Activated naive CD4-positive, alpha-beta T cell (primary cell): Measurements from ENCODE around the gene DAB2IP.

Source experiments
- DNase-seq, 4 experiments: peaks; one replicate each; lab custom pipeline; 2025; lab: John Stamatoyannopoulos, UW

DAB2IP gene

DNA sequence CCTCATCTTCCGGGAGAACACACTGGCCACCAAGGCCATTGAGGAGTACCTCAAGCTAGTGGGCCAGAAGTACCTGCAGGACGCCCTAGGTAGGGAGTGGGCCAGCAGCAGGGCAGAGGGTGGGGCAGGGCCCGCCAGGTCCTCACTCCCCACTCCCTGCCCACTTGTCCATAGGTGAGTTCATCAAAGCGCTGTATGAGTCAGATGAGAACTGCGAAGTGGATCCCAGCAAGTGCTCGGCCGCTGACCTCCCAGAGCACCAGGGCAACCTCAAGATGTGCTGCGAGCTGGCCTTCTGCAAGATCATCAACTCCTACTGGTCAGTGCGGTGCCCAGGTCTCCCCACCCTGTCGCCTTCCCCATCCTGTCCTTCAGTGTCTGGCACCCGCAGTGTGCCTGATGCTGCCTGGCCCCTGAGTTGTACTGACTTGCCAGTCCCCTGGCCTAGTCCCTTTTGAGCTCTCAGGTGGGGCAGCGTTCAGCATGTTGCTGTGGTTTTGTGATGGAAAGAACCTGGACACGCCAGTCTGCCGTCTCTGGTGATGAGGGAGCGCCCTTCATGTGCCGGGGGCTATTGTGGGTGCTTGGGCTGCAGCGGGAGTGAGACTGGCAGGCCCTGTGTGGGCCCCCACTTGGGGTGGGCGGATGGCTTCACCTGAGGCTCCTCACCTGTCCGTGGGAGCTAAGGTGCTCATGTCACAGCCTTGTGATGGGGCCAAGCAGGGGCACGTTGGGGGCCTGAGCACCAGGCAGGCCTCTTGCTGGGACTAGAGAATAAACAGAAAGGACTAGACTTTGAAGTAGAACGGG lies 112.3 kb downstream of the DAB2IP start:
- no peak for DNase-seq

DNA sequence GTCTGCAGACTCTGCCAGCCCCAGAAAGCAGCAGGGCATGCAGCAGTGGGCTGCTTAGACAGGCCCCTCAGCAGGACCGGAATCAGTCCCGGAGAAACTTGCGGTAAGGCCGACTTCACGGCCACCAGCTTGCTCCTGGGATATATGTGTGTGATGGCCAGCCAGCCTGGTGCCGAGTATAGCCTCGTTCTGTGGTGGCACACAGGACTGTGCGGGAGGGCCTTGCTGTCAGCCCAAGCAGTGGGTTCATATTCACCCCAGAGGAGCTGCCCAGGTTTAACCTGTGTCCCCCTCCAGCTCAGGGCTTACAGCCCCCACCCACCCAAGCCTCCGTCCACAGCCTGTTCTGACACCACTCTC lies 112.9 kb downstream of the DAB2IP start:
- no peak for DNase-seq

DNA sequence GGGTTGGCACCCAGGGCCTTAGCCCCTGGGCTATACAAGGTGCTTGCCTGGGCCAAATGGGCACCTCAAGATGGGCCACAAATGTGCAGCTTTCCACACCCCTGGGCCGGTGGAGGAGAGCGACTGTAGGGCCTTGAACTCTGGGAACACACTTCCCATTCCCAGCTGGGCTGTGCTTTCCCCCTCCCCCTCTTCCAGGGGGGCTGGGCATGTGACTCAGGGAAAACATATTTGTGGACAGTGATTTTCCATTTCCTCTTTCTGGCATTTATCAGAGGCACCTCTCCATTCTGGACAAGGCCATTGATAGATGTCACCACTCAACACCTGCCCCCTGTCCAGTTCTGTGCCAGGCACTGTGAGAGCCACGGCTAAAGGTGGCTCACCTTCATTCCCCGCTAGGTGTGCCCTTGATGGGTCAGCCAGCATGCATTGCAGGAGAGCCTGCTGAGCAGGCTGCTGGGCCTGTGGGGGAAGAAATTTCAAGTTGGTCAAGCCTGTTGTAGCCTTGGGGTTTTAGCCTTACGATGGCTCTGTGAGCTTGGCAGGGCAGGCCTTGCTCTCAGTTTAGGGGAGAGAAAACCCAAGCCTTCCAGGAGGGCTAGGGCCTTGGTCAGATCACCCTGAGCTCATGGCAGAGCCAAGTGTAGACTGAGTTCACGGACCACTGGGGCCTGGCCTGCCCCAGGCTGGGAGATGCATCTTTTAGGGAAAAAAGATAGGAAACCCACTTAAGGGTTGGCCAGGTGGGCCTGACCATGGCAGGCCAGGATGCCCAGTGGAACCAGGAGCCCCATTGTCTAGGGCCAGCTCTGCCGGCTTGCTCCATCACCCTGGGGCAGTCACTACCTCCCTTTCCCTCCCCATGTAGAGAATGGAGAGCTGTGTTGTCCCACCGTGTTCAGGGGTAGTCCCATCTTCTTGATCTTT lies 113.9 kb downstream of the DAB2IP start:
- DNase-seq = no peak

DNA sequence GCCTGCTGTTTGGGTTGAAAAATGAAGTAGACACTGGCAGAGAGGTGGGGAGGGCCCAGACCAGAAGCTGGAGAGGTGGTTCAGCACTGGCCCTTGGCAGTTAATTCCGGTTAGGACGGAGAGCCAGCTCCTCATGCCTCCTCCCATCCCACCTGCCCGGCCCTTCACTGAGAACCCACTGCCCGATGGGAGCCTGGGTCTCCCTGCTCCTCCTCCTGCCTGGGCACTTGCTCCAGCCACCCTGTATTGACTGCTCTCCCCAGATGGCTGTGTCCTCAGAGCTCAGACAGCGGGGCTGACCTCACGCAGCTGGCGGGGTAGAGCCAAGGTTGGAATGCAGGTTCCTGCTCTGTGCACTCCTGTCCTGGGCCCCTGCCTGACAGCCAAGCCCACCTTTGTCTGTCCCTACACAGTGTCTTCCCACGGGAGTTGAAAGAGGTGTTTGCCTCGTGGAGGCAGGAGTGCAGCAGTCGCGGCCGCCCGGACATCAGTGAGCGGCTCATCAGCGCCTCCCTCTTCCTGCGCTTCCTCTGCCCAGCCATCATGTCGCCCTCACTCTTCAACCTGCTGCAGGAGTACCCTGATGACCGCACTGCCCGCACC lies 114.7 kb downstream of the DAB2IP start:
- DNase-seq = no peak

GRCh38 chr9:121767171-121767769 lies 115.8 kb downstream of the DAB2IP start:
- no peak for DNase-seq

- DNase-seq = no peak
These were observed 117.1 kb downstream of the DAB2IP start for GRCh38 chr9:121768416-121769015.

- no peak for DNase-seq
These were observed 118.5 kb downstream of the DAB2IP start for GRCh38 chr9:121769939-121770338.

DNA sequence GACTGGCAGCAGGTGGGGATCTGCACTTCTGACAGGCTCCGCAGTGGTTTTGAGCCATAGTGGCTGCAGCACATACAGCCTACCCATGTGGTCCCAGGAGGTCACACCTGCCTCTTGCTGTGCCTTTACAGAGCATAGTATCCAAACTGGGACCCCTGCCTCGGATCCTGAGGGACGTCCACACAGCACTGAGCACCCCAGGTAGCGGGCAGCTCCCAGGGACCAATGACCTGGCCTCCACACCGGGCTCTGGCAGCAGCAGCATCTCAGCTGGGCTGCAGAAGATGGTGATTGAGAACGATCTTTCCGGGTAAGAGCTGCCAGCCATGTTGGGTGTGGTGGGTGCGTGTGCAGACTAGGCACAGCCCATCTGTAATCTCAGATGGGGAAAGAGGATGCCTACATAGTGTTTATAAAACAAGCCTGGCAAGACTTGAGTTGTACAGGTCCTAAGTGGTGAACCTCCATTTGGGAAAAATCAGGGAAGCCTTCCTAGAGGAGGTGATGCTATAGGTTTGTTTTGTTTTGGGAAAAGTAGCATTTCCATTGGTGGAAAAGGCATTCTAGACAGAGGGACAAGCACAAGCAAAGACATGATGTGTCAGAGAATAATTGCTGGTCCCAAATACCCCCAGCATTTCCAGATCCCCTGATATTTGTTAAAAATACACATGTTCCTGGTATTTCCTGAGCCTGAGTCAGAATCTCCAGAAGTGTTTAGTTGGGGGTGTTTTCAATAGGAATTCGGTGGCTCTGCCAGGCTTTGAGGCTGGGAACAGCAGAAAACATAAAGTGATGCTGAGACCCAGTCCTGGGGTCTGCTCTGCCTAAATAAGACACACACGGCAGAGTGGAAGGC lies 119.2 kb downstream of the DAB2IP start:
- no peak for DNase-seq

DNA sequence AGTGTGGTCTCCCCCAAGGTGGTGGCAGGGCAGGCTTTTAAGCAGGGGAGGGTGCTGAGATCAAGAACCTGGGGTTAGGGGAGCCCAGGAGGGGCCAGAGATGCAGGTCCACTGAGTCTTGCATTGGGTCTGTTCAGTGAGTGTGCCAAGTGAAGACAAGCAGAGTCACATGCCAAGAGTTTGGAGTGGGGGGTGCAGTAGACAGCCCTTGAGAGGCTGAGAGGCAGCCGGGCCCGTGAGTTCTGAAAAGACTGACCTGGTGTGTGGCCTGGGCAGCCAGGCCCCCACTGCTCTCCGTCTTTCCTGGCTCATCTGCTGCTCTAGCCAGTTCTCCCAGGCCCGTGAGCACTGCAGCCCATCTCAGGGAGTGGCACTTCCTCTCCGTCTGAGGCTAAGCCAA lies 120.0 kb downstream of the DAB2IP start:
- no peak for DNase-seq

DNA sequence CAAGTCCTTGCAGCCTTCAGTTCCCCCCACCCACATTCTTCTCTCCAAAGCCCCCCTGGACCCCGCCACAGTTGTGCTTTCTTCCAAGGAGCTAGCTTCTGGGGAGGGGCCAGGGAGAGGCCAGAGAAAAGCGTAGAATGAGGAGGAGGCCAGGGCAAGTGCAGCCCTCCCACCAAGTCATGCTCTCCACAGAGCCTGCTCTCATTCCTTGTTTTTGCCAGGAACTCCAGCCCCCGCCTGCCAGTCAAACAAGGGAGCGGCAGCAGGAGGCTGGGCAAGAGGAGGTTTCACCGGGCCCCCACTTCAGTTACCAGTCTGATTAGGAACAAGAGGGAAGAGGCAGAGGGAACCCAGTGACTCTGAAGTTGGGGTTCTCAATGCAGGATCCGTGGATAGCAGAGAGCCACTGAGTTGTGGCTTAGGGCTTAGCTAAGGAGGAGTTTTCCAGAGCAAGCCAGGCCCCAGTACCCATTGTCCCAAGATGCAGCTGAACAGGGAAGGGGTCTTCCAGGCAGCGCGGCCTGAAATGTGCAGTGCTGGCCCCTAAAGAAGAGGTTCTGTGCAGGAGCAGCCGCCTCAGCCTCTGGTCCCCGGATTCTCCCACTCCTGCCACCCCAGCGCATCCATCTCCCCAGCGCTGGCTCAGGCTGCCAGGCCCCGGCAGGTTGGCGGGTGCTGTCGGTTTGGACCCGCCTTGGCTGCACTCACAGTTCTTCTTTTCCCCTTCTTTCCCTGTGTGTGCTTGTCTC lies 120.6 kb downstream of the DAB2IP start:
- DNase-seq = no peak

GRCh38 chr9:121772600-121773285 lies 121.3 kb downstream of the DAB2IP start:
- no peak for DNase-seq

DNA sequence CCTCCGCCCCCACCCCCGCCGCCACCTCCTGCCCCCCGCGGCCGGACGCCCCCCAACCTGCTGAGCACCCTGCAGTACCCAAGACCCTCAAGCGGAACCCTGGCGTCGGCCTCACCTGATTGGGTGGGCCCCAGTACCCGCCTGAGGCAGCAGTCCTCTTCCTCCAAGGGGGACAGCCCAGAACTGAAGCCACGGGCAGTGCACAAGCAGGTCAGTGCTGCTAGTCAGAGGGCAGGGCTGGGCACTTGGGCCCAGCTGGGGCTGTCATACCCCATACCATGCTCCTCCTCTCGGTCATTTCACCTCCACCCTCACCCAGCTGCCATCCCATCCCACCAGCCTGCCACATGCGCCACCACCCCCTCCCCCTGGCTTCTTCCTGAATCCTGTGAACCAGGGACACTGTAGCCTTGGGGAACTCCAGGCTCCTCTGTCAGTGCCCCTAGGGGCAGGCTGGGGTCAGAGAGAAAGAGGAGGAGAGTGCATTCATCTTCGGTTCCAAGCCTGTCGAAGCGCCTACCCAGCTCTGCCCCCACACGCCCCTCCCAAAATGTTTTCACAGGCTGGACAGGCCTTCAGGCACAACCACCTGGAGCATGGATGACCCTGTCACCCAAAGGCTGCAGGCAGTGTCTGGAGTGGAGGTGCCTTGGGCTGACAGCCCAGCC lies 122.0 kb downstream of the DAB2IP start:
- DNase-seq = no peak

GRCh38 chr9:121773954-121774714 lies 122.7 kb downstream of the DAB2IP start:
- DNase-seq = no peak

DNA sequence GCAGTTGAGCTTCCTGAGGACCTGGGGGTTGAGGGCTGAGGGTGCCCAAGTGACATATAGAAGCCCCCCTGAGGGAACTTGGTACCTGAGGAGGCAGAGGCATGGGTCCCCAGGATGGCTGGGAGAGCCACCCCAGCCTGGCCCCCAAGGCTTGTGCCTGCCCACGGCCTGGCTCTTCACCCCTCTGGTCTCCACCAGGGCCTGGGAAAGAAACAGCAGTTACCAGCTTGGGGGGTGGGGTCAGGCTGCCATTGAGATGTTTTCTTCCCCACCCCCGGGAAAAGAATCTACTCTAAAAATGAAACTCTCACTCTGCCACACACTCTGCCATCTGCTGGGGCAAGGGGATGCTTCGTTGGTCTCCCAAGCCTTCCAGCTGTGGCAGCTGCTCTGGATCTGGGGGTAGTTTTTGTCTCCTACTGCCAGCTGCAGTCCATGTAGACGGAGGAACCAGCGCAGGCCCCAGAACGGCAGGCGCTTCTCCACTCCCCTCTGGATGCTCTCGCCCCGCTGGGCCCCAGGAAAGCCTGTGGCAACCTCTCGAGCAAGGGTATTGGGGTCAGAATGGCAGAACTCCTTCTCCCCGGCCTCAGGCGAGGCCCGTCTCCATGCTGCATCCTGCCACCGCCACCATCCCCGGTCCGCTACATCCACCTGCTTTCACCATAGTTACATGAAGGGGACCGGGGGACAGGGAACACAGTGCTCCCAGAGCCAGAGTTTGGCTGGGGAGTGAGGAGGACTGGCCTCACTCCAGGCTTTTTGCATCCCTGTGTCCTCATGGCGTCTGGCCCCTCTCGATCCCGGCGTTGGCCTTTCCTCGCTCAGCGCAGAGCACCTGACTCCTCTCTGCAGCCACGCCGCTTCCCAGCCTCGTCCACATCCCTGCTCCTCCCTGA lies 123.5 kb downstream of the DAB2IP start:
- DNase-seq = no peak

DNA sequence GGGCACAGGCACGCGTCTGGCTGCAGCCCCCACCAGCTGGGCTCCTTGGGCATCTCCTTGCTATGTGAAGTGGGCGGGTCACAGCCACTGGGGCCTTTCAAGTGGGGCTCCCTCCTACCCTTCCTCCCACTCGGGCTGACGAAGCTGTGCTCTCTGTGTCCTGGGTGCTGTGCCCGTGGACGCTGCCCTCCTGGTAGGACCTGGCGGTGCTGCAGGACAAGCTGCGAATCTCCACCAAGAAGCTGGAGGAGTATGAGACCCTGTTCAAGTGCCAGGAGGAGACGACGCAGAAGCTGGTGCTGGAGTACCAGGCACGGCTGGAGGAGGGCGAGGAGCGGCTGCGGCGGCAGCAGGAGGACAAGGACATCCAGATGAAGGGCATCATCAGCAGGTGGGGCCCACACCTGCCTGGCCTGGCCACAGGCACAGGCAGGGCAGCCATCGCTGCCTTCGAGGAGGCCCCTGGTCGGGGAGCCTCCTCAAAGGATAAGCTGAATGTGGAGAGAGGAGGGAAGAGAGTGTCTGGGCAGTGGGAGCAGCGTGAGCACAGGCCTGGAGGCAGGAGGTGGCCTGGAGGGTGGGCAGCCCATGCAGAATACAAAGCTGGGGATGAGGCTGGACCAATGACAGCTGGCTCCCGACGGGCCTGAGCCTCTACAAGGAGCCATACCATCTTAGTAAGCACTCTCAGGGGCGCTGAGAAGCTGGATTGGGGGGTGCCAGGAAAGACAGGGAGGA lies 124.7 kb downstream of the DAB2IP start:
- DNase-seq = no peak
